IPS DF 4.7 (cell line): Measurements from ENCODE around the gene RCN1.
"Not testable (repeated sequence)": the region's sequence is repeated elsewhere in the genome, so short reads cannot be mapped to it uniquely, and the experiment has no call there.

ENCODE experiments used
- DNase-seq: peaks from one replicate; pipeline ENCODE4 v3.0.0-alpha.2; 2013; ENCODE audit warnings: low spot score; ENCODE audit errors: extremely low read depth

RCN1 gene

DNA sequence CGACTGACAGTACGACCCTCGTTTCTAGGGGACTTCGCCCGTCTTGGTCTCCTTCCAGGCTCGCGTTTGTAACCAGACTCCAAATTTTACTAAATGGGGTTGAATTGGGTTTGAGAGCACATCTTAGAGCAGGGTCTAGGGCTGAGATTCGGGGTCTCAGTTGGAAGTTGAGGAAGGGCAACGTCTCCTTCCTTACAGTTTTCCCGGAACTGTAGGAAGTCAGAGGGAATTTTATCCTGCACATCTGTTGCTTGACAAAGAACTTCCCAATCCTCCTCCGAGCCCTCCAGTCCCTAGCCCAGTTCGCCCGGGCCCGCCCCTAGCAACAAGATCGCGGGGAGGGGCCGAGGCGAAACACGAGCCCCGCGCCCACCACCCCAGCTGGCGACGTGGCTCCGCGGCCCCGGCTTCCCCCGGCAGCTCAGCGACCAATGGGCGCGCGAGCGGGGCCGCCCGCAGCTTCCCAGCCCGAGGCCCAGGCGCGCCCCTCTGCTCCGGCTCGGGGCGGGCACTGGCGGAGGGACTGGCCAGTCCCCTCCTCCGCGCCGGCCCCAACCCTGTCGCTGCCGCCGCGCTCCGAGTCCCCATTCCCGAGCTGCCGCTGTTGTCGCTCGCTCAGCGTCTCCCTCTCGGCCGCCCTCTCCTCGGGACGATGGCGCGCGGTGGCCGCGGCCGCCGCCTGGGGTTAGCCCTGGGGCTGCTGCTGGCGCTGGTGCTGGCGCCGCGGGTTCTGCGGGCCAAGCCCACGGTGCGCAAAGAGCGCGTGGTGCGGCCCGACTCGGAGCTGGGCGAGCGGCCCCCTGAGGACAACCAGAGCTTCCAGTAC, at the start of gene RCN1:
TSS of gene RCN1 (plus strand) at position 530 of the 826 bp plus-strand sequence. CDS start at position 653, 123 bp downstream.
- DNase-seq: no peak

DNA sequence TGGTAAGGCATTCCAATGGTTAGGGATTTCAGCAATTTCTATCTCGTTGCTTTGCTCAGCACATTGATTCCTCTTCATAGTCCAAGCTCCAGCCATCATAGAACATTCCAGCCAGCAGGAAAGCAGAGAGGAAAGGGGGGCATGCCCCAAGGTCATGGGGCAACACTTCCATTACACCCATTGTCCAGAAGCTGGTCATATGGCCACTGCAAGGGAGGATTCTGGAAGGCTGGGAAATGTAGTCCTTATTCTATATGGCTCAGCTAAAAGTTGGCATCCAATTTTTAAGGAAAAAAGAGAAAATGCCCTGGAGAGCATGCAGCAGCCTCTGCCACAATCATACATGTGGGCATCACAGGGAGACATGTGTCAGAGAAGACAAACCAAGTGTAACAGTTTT, 47.1 kb upstream of the RCN1 start:
- DNase-seq: no peak

GRCh38 chr11:32044158-32044863, 46.6 kb upstream of the RCN1 start:
- DNase-seq: no peak

GRCh38 chr11:32045456-32045855, 45.4 kb upstream of the RCN1 start:
- DNase-seq: no peak

DNA sequence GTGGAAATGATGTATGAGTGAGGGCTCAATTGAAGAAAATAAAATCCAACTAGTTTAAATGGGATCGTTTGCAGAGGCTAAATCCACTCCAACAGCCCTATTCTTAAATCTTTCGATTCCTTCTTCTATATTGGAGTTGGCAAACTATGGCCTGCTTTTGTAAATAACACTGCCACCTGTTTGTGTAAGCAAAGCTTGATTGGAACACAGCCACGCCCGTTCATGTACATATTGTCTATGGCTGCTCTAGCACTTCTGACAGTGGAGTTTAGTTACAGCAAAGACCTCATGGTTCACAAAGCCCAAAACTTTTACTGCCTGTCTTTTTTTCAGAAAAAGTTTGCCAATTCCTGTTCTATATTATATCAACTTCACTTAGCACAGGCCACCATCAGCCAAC, 40.6 kb upstream of the RCN1 start:
- DNase-seq: no peak

DNA sequence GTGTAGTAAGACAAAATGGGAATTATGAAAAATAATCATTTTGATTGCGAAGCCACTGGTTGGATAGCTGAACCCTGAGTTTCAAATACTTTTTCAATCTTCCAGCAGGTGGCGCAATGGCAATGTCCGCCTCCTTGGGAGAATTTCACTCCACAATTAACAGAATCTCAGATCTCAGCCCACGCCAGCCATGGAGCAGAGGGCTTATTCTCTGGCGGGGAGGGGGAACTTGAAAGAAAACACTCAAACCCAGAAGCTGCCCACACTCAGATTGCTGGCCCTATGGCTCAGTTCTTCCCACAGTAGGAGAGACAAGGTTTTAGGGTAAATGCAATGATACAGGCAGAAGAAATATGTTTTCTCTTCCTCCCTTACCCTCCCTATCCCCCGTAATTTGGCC, 38.7 kb upstream of the RCN1 start:
- DNase-seq: no peak

- DNase-seq: no peak
Observed at GRCh38 chr11:32053151-32053888, 37.6 kb upstream of the RCN1 start.

DNA sequence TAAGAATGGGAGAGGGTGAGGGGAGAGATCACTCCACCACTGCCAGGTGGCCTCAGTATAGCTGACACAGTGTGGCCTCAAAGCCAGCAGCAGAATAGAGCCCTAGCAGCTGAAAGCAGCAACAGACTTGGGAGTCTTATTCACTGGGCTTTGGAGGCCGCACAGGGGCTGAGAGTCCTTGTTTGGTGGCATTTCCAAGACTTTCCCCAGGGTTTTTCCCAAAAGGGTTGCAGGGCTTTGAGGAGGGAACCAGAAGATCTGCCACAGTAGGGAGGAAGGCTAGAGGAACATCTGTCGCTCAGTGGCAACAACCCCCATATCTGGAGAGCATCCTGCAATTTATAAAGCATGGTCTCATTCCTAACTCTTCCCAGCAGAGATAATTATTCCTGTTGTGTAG, 35.0 kb upstream of the RCN1 start:
- no peak for DNase-seq

DNA sequence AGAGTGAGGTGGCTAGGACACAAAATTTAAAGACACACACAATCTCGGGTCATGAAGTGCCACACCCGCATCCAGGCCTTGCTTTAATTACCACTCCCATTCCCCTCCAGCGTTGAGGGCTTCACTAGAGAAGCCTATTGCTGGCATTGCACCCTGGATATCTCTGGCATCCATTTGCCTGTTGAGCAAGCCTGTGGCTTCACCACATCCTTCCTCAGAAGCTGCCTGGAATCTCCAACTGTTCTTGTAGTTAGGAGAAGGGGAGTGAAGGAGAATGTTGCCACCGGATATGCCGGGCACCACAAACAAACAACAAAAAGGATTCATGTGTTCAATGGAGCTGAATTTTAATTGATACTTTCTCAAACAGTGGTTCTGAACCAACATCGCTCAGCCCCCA, 34.4 kb upstream of the RCN1 start:
- no peak for DNase-seq

GRCh38 chr11:32059686-32060462, 31.0 kb upstream of the RCN1 start:
- DNase-seq: no peak

DNA sequence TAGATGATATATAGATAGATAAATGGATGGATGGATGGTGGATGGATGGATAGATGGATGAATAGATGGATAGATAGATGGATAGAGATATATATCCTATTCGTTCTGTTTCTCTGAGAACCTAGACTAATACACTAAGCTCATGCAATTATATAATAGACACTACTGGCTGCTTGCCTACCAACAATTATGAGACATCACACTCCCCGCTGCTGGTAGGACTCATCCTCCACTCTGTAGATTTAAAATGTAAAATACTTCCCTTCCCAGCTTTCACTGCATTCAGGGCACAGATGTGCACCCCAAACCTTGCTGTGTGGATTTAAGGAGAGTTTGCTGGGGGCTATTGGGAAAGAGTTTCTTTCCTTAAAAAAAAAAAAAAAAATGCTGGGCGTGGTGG, 28.3 kb upstream of the RCN1 start:
- no peak for DNase-seq

- not testable (repeated sequence) for DNase-seq
Observed at GRCh38 chr11:32063031-32063430, 27.8 kb upstream of the RCN1 start.

GRCh38 chr11:32065865-32066629, 24.8 kb upstream of the RCN1 start:
- no peak for DNase-seq

- DNase-seq: no peak
Observed at GRCh38 chr11:32068134-32068870, 22.6 kb upstream of the RCN1 start.

DNA sequence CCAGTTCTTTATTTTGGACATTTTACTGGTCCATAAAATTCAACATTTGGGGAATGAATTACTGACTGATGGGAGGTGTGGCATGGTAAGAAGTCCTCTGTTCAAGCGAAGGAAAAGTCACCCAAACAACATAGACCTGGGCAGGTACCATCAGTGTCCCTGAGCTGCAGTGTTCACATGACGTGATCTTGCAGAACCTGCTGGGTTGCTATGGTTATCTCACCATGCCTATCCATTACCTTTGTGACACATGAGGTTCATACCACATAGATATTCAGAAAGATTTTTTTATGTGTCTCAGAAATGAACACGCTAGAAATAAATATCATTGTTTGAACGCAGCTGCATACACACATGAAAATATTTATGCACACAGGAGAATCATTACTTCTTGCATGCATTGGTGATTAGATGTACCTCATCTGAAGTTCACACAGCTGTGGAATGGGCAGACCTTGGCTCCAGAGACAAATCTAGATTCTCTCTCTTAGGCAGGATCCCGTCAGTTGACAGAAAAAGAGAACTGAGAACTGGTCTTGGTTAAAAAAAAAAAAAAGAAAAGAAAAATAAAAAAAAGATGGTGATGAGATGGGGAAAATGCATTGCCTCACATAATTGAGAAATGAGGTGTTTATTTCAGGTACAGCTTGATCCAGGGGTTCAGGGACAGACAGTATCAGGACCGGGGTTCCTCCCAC, 21.4 kb upstream of the RCN1 start:
- no peak for DNase-seq

GRCh38 chr11:32070692-32071091, 20.2 kb upstream of the RCN1 start:
- DNase-seq: no peak

- no peak for DNase-seq
Observed at GRCh38 chr11:32071811-32072210, 19.1 kb upstream of the RCN1 start.

DNA sequence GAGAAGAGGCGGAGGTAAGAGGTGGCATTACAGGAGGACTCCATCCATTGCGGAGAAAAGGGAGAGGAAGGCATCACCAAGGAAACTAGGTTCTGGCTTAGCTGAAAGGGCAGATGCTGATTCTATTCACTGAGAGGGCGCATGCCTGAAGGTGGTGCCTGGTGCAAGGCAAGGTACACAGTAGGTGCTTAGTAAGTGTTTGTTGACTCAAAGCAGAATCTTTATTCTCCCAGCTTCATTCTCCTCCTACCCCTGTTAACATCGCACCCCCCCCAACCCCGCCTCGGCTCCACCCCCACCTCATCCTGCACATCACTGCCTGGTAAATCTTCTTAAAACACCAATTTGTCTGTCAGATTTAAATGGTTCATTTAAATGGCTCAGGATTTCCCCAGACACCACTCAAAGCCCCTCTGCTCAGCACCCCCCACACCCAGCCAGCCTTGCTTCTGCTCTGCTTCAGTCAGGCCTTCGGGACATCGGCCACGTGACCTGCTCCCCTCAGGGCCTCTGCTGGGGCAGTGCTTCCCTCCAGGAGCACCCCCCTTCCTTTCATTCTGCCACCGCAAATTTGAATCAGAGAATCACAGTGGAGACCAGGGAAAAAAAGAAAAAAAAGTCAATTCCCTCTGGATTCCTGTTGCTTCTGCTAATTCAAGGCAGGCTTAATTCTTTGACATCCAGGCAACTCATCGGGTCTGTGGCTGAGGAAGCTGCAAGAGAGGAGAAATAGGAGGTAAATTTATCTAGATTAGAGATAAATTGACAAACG, 17.8 kb upstream of the RCN1 start:
- DNase-seq: no peak

DNA sequence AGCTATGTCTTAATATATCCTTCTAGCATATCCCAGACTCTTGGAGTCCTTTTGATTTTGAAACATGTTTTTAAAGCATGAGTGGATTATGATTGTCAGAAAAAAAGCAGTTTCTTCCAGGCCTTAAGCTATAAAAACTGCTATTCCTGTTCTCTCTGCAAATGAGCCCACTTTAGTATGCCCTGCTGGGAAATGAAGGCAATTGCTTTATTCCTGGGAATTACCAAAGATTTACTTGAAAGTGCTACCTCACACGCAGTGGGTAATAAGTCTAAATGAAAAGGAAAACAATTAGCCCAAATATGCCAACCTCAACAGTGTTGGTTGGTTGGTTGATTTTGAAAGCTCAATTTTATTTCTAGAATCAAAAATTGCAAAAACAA, 17.2 kb upstream of the RCN1 start:
- DNase-seq: no peak
